ENCODE measurements around the gene C1QC.
A peak's percentile ranks its signal among the peaks of the same experiment; 100 is the strongest.

Gene C1QC

DNA sequence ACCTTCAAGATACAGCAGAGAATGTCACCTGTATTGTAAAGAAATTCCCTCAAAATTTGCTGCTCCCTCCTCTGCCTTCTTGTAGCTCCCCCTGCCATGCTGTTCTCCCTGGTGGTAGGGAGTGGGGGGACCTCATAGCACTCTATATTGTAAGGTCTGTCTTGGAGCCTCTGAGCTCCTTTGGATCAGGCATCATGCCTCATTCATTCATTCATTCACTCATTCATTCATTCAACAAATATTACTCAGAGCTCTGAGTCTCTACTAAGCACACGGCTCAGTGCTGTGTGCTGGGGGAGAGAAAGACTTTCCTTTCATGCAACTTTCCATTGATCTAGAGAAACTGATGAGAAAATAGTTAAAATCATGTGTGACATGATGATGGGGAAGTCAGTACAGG lies 40.1 kb downstream of the C1QC start:
- no peak for DNase-seq

- no peak for DNase-seq
These were observed 42.2 kb downstream of the C1QC start for GRCh38 chr1:22685591-22686059.

DNA sequence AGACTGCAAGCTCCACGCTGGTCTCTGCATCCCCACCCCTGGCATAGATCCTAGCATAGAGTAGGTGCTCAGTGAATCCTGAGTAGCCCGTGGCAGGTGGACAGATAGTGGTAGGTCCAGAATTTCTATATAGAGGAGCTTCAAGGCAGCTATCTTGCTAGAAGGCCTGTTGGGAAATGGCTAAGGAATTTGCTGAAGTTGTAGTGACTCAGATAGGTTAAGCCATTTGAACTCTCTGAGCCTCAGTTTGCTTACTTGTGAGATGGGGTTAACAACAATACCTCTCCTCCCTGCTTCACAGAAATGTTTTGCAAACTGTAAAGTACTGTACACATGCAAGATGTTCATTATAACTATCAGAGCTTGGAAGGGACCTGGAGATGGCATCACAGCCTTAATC lies 43.8 kb downstream of the C1QC start:
- DNase-seq = no peak

GRCh38 chr1:22688466-22688865 lies 45.0 kb downstream of the C1QC start:
- no peak for DNase-seq

DNA sequence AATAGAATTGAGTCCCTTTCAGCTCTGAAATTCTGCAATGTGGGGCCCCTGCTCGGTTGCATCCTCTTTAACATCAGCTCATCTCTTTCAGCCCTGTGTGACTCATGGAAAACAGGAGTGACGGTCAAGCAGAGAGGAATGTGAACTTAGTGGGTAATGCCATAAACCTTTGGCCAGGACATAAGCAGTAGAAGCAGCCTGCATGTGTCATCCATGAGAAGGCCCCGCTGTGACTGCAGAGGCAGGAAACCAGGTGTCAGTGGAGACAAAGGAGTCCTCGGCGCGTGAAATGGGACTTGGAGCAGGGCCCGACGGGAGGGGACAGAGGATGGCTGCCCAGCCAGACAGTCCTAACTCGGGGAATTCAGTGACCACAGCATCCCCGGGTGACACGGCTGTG lies 46.1 kb downstream of the C1QC start:
- peak; percentile 84 for DNase-seq

DNA sequence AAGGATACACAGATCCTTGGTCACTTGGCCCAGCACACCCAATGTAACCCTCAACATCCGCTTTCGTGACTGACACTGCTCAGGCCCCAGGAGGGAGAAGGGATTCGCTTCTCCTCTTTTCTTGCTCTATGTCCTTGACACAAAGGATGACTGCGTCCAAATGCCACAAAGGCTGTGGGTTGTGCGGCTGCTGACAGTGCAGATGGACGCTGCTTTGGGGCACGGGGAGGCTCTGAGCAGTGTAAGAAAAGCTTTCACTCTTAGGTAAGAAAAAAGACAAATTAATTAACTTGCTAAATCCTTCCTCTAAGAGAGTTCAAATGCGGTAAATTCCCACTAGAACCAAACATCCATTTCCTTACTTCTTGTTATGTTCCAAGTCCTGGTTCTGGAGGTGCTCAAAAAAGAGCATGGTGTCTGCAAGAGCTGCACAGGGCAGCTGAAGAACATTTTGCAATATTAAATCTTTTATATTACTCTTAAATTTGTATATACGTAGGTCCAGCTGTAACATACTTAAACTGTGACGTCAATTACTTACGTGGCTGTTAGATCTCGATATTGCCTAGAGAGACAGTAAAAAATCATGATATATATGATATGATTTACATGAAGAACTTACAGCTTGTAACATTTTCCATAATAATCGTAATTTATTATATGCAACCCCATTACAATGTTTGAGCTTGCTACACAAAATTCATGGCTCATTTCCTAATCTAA lies 47.8 kb downstream of the C1QC start:
- no peak for DNase-seq

- DNase-seq = no peak
These were observed 50.7 kb downstream of the C1QC start for GRCh38 chr1:22694172-22694571.

DNA sequence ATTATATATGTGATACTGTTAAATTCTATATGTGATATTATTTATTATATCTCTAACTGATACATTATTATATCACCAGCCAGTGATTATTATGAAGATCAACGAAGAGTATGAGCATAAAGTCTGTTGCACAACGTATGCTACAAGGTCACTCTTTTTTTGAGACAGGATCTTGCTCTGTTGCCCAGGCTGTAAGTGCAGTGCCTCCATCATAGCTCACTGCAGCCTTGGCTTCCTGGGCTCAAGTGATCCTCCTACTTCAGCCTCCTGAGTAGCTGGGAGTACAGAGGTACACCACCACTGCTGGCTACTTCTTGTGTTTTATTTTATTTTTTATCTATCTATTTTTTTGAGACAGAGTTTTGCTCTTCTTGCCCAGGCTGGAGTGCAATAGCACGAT lies 53.2 kb downstream of the C1QC start:
- no peak for DNase-seq

All from NCI-H345 (cell line).